GM04504 (cell line): Measurements from ENCODE around the gene NDST4.

Experiments used
- DNase-seq: peaks from one replicate; pipeline ENCODE4 v3.0.0-alpha.2; 2012; ENCODE audit warnings: low read depth

NDST4 gene

DNA sequence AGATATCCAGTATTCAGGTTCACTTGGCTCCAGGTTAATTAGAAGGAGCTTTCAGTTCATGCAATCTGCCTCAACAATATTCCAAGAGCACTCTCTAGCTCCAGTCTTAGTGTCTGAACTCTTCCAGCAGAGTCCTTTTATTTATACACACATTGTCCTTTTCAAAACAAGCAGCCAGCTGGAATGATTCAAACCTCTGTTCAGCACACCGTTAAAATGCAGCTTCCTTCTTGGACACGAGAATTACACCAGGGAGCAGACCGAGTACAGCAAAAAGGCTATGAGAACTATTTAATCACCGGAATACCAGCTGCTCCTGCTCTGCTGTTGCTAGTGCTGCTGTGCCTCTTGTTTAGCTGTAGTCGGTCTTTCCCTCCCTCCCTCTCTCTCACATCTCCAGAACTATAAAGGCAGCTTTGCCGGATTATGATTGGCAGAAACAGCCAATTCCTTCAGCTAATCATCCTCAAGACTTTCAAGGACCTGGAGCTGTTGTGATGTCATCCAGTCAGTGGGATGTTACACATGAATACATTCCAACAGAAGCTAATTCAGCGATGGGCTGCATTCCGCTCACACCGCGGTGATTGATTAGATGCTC is at the start of gene NDST4:
Gene NDST4 (minus strand): TSS at position 115 of the 601 bp plus-strand sequence. CDS start 36,584 bp downstream, outside the sequence.
- no peak for DNase-seq

DNA sequence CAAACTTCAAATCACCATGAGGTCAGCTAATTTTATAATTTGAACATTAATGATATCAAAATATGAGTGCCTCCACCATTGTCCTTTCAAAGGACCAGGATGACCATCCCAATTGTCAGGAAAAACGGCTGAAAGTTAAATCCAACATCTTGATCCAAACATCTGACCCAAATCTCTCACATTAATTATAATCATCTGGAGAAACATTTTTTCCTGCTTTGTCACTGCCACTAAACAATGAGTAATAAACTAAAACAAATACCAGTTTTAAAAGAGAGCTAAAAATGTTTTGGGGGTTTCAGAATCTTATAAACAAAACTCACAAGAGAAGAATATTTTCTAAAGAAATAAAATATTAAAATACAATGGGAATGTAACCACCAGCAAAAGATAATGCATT is 45.7 kb upstream of the NDST4 start:
- peak; percentile 21 for DNase-seq

DNA sequence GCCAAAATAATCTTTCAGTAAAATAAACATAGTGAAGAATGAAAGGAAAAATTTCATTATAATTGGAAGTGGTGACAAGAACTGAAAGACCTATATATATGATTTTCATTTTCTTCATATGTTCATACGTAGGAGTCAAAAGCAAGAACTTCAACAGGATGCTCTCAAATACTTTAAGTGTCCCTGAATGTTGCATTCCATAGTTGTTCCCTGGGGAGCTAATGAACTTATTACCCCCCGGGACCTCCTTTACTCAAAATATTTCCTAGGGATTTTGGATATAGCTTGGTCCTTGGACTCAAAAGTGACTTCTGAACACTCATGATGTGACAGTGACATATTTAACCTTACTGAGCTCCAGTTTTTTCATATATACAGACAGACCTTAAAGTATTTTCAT is 44.9 kb upstream of the NDST4 start:
- no peak for DNase-seq

DNA sequence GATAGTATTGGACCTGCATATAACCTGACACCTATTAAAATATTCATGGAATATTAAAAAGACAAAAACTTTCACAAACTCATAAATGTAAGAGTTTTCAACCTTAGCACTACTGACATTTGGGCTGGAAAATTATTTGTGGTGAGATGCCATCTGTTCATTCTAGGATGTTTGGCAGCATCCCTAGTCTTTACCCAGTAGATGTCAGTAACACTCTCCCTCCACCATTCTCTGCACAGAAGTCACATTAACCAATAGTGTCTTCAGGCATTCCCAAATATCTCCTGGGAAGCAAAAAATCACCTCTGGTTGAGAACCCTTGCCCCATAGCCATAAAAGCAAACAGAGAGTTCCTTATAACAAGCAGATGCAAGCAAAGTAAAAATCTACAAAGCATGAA is 41.4 kb upstream of the NDST4 start:
- no peak for DNase-seq

DNA sequence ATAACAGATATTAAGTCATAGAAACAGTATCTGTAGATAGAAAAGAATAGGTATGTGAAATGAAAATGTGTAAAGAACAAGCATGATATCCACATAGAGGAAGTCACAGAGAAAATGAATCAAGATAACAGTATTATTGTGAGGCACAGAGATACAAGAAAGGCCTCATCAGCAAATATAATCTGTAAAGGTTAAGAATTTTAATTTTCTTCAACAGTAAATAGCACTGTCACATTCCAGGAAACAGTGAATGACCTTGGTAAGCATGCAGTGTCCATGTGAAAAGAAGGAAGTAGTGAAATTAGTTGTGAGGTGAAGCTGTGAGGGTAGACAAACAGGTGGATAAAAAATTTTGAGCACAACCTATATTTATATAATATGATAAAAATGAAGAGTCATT is 39.5 kb upstream of the NDST4 start:
- no peak for DNase-seq

DNA sequence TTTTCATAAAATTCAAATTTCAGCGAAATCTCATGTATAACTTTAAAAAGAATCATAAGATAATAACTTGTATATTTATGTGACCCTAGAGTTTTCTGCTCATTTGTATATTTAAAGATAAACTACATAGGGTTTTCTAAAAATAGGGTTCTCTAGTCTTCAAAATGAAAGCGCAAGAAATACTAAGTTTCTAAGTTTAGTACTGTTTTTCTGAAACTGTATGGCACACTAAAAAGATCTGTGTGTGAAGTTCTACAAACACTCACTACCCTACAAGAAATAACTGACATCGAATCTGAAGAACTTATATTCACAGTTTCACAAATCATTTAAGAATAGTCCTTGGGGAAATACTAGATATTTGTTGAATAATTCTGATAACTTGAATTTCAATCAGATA is 38.7 kb upstream of the NDST4 start:
- no peak for DNase-seq

DNA sequence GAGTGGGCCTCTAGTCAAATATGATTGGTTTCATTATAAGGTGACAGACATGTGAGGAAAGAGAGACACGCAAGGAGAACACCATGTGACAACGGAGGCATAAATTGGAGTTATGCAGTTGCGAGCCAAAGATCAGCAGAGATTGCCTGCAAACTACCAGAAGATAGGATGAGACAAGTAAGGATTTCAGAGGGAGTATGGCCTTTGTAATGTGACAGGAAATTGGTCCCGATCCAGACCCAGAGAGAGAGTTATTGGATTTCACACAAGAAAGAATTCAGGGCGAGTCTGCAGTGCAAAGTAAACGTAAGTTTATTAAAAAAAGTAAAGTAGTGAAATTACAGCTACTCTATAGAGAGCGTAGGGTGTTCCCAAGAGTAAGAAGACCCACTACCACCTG is 35.7 kb upstream of the NDST4 start:
- DNase-seq: no peak

DNA sequence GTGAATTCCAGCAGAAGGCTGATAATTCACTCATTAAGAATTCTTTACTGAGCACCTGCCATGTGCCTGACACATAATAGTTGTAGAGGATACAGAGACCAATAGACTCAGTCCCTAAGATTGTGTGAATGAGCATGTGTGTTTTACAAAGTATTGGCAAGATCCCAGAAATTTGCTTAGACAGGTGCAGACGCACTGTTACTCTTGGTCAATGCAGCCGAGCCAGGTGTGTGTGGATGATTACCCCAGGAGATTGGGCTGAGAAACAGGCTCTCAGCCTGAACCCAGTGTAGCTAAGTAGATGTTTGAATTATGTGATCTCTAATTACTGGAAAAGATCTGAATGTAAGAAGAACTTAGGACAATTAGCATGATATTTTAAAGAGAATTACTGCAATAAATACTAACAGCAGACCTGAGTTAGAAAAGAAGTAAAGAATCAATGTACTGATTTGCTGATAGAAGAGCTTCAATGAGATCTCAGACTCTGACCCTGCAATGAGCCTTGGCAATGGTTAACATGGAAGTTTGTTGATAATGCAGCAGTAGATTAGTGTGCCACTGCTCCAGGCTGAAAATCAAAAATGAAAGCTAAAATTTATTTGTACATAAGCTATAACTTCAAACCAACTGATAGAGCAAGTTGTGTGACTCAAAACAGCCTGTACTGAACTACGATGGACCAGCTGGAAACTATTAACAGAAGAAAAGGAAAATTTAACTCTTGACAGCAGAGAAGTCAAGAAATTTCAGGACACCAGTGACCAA is 32.2 kb upstream of the NDST4 start:
- DNase-seq: no peak

DNA sequence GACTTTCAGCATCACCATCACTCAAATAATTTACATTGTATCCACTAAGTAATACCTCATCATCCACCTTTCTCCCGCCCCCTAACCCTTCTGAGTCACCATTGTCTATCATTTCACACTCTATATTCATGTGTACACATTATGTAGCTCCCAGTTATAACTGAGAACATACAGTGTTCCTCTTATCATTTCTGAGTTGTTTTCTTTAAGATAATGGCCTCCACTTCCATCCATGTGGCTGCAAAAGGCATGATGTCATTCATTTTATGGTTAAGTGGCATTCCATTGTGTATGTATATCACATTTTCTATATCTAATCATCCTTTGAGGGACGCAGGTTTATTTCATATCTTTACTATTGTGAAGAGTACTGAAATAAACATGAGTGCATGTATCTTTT is 14.6 kb upstream of the NDST4 start:
- no peak for DNase-seq

DNA sequence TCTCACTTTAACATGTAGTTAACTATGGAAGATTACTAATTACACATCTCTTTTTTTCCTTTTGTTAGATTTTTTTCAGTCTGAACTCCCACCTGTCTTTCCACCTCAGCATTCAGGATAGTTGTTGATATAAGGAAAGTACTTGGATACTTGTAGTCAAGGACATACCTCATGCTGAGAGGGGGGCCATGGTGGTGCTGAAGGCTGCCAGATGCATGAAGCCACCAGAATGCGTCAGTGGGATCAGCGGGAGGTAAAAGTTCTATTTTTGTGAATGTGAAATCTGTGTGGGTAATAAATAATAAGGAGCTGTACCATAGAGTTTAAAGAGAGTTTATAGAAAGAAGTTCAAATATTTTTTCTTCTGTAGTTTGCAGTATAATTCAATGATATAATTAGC is 13.1 kb upstream of the NDST4 start:
- no peak for DNase-seq

DNA sequence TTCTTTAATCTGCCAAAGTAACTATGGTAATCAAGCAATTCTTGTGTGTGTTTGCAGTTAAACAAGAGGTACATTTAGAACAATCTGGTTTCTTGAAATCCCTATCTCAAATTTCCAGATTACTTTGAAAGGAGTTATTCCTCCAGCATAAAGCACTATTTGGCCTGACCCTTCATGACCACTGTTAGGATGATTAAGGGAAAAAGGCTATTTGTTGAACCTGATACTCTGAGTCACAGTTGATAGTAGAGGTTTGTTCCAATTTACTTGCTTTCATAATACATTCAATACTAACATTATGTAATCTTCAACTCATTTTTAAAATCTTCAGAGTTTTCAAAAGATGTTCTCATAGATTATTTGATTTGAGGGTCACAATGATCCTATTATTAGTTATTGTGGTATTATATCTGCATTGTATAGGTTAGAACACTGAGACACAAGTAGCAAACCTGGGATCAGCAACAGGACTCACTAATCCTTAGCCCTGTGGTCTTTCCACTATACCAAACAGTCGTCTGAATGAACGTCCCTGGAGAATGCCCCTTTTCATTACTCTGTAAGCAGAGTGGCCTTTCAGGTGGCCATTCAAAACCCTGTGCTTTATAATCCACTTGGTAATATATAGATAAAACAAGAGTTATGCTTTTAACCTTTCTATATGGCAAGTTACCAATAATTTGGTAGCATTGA is 8.1 kb upstream of the NDST4 start:
- no peak for DNase-seq

DNA sequence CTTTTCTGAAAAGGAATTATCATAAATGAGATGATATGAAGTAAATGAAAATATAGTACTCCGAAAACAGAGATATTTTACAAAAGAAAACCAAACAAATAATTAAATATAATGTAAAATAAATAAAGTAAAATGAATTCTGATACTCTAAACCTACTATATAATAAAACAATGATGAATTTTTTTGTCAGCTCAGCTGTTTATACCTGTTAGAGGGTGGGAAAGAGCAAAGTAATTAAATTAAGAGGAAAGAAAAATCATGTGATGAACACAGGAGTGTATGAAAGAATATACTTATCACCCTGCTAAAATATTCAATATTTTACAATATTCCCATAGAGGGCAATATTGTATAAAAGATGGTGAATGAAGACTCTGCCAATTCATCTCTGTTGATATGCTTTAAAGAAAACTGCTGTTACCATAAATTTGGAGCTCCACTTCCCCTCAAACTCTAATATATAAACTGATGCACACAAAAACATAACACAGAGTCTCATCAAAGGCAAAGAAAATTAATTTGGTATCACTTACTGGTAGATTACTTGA is 6.5 kb upstream of the NDST4 start:
- DNase-seq: no peak

DNA sequence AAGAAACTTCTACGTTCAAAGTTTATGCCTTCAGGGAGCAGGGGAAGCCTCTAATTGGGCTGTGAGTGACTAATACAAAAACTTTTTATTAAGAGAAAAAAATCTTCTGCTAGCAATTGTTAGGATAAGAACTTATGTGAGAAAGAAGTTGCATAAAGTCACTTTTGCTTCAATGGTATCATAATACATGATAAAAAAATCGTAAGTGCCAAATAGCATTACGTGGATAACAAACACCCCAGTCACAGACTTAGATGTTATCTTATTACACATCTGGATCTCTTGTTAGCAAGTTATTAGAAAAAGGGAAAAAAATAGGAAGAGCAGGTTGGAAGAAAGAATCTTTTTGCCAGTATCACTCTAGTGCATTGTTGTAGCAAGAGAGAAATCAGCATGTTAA is 4.2 kb upstream of the NDST4 start:
- DNase-seq: no peak

DNA sequence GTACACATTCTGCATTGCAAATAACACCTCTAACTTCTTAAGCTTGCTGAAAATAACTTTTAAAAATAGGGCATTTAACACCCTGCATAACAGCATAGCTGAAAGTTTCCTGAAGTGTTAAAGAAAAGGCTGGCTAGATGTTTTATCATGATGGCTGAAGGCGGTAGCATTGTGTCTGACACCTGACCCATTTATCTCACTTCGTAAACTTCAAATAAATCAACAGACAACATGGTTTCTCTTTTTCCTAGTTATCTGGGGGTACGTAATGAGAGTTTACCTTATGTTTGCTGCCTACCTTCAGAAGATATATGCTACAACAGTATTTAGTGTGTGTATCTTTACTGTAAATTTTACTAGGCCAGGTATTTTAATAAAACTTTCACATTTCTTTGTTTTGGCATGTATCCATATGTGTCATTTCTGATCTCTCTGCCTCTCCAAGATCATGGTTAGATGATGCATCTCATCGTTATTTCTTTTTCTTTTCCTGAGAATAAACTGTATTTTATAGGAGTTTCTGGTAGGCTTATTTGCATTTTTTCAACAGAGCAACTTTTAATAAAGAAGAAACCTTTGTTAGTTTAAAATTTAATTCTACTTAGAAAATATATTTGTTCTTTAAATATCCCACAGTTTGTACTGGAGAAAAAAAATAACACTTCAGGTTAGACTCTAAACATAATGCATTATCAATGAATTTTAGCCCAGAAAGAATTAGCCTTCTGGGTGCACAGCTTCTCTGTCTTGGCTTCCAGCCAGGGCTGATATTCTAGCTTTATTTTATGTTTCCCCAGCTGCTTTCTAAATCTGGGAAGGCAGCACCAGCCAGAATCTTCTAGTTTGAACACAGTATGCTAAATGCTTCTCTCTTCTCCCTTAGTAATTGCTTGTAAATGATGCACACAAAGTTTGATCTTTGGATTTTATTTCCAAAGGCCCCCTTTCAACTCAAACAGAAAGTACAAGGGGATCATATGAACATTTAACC is 2.9 kb downstream of the NDST4 start:
- no peak for DNase-seq

DNA sequence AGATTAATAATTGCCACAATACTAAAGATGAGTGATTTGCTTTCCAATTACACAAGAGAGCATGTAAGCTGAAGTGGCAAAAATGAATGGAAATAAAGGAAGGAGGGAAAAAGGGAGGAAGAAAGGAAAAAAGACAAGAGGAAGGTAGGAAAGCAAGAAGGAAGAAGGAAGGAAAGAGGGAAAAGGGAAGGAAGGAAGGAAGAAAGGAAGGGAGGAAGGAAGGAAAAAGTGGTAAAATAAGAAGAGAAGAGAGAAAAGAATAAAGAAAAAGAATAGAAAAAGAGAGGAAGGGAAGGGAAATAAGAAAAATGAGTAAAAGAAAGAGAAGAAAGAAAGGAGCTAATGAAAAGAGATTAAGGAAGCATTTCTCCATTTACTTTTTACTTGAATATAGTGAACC is 4.6 kb downstream of the NDST4 start:
- DNase-seq: no peak

DNA sequence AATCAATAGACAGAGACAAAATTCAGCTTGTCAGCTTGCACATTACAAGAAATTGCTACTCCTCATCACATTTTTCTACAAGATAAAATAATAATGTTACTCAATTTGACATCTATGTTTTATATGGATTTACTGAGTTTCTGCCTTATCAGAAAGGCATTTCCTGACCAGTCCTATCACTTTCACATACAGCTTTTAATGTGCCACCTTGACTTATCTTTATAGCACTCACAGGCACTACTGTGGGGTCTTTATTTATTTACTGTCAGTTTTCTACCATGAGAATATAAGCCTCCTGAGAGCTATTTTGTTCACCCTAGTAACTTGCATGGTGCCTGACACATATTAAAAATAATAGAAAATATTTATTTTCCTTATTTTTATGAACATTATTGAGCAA is 6.0 kb downstream of the NDST4 start:
- DNase-seq: no peak

DNA sequence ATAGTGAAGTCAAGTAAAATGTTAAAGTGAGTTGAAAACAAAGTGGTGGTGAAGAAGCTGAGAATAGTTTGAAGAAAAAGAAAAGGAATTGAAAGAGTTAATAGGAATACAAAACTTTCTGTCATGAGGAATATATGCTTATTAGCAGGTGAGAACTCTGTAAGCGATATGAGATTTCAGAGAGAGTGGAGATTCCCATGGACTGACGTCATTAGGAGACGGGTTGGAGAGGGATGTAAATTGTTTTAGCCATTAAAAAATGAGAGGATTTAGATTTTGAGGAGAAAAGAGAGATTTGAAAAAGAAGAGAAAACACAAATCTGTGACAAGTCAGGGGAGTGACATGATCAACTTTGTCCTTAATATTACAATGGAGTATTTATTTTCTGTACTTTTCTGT is 11.7 kb downstream of the NDST4 start:
- no peak for DNase-seq

DNA sequence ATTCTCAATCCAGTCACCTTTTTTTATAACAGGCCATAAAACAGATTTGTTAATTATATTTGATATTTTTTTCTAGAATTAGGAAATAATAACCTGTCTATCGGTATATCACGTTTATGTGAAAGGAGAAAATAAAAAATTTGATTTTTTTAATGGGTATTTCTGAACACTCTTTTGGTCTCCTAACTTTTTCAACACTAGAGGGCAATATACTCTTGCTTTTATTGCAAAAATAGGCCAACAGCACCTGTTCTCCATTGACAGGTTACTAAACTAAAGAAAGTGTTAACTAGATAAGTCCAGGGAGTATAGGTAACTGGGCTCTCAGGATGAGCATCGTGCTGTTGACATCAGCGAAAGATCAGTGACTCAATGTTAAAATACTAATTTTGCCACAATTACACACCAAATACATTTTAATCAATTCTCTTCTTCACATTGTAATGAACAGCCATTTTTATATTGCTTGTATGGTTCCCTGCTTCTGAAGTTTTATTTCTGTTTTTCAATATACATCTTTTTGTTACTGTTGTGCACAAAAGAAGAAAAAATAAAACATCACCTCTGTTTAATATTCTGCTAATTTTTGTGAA is 22.8 kb downstream of the NDST4 start:
- no peak for DNase-seq

DNA sequence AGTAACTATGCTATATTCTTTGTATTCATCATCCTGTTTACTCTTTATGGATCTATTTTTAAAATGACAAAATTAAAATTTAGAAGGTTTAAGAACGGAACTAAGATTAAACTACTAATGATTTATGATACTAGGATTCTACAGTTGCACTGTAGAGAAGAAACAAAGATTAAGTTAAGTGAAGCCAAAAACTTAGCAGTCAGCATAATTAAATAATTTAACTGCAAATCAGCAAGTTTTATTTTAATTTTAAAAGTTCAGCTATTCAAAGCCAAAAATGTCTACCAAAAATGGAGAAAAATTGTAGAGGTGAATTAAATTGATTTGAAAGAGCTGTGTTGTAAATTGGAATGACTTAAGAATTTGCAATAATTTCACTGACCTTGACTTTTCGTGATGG is 30.8 kb downstream of the NDST4 start:
- no peak for DNase-seq

DNA sequence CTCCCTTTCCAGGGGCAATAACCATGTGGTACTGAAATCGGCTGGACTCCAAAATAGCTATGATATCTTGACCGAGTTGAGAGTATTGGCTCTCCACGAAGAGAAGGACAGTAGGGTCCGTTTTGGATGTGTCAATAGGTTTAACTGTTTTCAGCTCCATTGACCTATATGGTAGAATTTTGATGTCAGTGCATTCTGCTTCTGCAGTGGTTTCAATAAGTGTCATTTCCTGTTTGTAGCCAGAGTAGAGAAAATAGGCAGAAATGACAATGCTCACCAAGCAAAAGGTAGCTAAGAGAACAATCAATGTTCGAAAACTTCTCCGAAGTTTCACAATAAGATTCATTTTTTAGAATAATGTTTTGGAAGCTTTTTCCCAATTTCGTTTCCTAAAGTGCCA is 36.7 kb downstream of the NDST4 start:
- no peak for DNase-seq

DNA sequence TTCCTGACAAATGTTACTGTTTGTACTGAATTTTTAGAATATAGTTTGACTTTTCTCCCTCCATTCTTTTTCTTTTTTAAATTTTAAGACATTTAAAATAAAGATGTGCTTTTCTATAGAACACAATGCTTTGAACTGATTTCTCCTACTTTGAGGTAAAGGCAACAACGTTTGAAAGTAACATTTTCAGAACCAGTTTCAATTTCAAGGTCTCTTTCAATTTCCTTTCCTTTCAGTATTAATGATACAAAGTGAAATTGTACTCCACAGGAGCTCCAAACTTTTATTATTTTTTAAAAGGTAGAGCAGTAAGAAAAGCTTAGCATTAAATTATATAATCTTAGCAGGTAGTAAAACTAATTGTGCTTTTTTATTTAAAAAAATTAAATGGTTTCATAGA is 54.9 kb downstream of the NDST4 start:
- no peak for DNase-seq

DNA sequence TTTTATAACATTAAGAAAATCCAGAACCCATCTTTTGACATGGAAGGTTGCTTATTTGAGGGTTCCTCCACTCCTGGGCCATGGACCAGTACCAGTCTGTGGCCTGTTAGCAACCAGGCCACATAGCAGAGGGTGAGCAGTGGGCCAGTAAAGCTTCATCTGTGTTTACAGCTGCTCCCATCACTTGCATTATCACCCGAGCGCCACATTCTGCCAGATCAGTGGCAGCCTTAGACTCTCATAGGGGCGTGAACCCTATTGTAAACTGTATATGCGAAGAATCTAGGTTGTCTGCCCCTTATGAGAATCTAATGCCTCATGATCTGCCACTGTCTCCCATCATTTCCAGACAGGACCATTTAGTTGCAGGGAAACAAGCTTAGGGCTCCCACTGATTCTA is 58.6 kb downstream of the NDST4 start:
- DNase-seq: no peak
